Activated B cell treated with CpG ODN at 0.5 μM for 24 hours (primary cell): ENCODE measurements around the gene UBP1. TPM values are rescaled to one million over a fixed set of nuclear protein-coding genes. Genes with fewer than 3 reads are reported as not detected.
"Not testable (repeated sequence)": the region's sequence is repeated elsewhere in the genome, so short reads cannot be mapped to it uniquely, and the experiment has no call there.

ENCODE experiments used
- ATAC-seq: fragments of 200-7000 bp; cut with Tn5 transposase; one replicate; pipeline ENCODE4 v1.10.0; 2021; ENCODE audit warnings: low read depth, mild to moderate bottlenecking, moderate library complexity
- CTCF ChIA-PET: fragments of 350-600 bp; sonication (Branson Sonifier 250); formaldehyde crosslinking; loops from one replicate; lab custom pipeline; 2021; ENCODE audit warnings: antibody characterized with exemption; lab: Charles Lee
- POLR2A ChIA-PET: fragments of 350-600 bp; sonication (Branson Sonifier 250); formaldehyde crosslinking; loops from one replicate; lab custom pipeline; 2021; ENCODE audit warnings: antibody characterized with exemption; lab: Charles Lee
- DNase-seq: peaks from one replicate; pipeline ENCODE4 v3.0.0; 2022
- H3K27ac Mint-ChIP-seq: one replicate; pipeline ENCODE4 v1.8.0; 2020; ENCODE audit warnings: mixed read lengths
- H3K27me3 Mint-ChIP-seq: one replicate; pipeline ENCODE4 v1.8.0; 2021; ENCODE audit warnings: mixed read lengths
- H3K36me3 Mint-ChIP-seq: one replicate; pipeline ENCODE4 v1.8.0; 2021; ENCODE audit warnings: low read depth, mixed read lengths
- H3K4me1 Mint-ChIP-seq: one replicate; pipeline ENCODE4 v1.8.0; 2021; ENCODE audit warnings: mixed read lengths
- H3K4me3 Mint-ChIP-seq: one replicate; pipeline ENCODE4 v1.8.0; 2020; ENCODE audit warnings: mild to moderate bottlenecking, mixed read lengths
- H3K9me3 Mint-ChIP-seq: one replicate; pipeline ENCODE4 v1.8.0; 2020; ENCODE audit warnings: mixed read lengths
- CTCF ChIP-seq: fragments of 200-600 bp; IDR thresholded peaks from one replicate; pipeline ENCODE4 v1.8.0; 2022; ENCODE audit warnings: antibody characterized with exemption, mild to moderate bottlenecking
- intact Hi-C: fragments of 100-400 bp; cut with micrococcal nuclease; formaldehyde crosslinking; loops from one replicate; pipeline ENCODE4 v1.15.1; 2024
- total RNA-seq: library from RNA; stranded (reverse); gene quantifications from 2 replicates; pipeline ENCODE4 v1.2.3, GENCODE V29; 2022

The UBP1 gene
- total RNA-seq, 1 donor from 2014 or later: 68.6 TPM

- H3K27ac Mint-ChIP-seq: peak overlapping the region; percentile 56
- CTCF ChIA-PET: no interaction called here
- TF ChIP-seq CTCF: no peak
- no peak for ATAC-seq
- no peaks in the 10 kb centered on the region for H3K9me3 Mint-ChIP-seq
- POLR2A ChIA-PET: interaction anchor here (1.0 kb wide), 1 partner anchor 18 kb away, joined by 4 read pairs; no protein-coding TSS in a partner anchor
- no peak overlapping the region for H3K4me3 Mint-ChIP-seq
- intact Hi-C loops: loop anchor here (1.0 kb wide), 1 partner anchor 19 kb away; the partner anchor contains the start of gene UBP1
- H3K27me3 Mint-ChIP-seq: no peaks in the 10 kb centered on the region
- peaks cover 13% of the 10 kb centered on the region for H3K4me1 Mint-ChIP-seq
- H3K36me3 Mint-ChIP-seq: peaks cover 69% of the 10 kb centered on the region
- DNase-seq: no peak
Observed at GRCh38 chr3:33420966-33421365, 19.2 kb downstream of the UBP1 start.

- no peaks in the 10 kb centered on the region for H3K27me3 Mint-ChIP-seq
- no peak for TF ChIP-seq CTCF
- CTCF ChIA-PET: interaction anchor here (0.6 kb wide), 1 partner anchor 367 kb away, joined by 3 read pairs; no protein-coding TSS in a partner anchor
- peaks cover 73% of the 10 kb centered on the region for H3K36me3 Mint-ChIP-seq
- DNase-seq: no peak
- ATAC-seq: peak; percentile 28
- H3K9me3 Mint-ChIP-seq: no peaks in the 10 kb centered on the region
- intact Hi-C loops: loop anchor here (1.0 kb wide), 1 partner anchor 20 kb away; the partner anchor contains the start of gene UBP1
- H3K4me3 Mint-ChIP-seq: peak overlapping the region; percentile 9
- POLR2A ChIA-PET: interaction anchor here (0.7 to 1.8 kb wide), 3 partner anchors 19 to 122 kb away, joined by 6 to 13 read pairs (median 11); no protein-coding TSS in a partner anchor
- peak overlapping the region; percentile 71 for H3K27ac Mint-ChIP-seq
- H3K4me1 Mint-ChIP-seq: peaks cover 13% of the 10 kb centered on the region
Observed at GRCh38 chr3:33419948-33420347, 20.3 kb downstream of the UBP1 start.

GRCh38 chr3:33417066-33417673 lies 23.0 kb downstream of the UBP1 start:
- H3K27ac Mint-ChIP-seq: peak overlapping the region; percentile 6
- ChIA-PET POLR2A (interaction anchor here (0.5 kb wide), 1 partner anchor 11 kb away, joined by 3 read pairs; no protein-coding TSS in a partner anchor), CTCF (interaction anchor here (0.8 kb wide), 1 partner anchor 370 kb away, joined by 3 read pairs; no protein-coding TSS in a partner anchor)
- H3K27me3 Mint-ChIP-seq: no peaks in the 10 kb centered on the region
- no peaks in the 10 kb centered on the region for H3K9me3 Mint-ChIP-seq
- ATAC-seq: no peak
- no peak for DNase-seq
- H3K36me3 Mint-ChIP-seq: peaks cover 71% of the 10 kb centered on the region
- peaks cover 13% of the 10 kb centered on the region for H3K4me1 Mint-ChIP-seq
- intact Hi-C loops: no loop called here
- TF ChIP-seq CTCF: no peak
- no peak overlapping the region for H3K4me3 Mint-ChIP-seq

GRCh38 chr3:33410816-33411215 lies 29.4 kb downstream of the UBP1 start:
- DNase-seq, H3K9me3 Mint-ChIP-seq, POLR2A ChIA-PET, intact Hi-C loops, H3K4me3 Mint-ChIP-seq, H3K27me3 Mint-ChIP-seq, H3K4me1 Mint-ChIP-seq, H3K27ac Mint-ChIP-seq, ATAC-seq, CTCF ChIA-PET: not testable (repeated sequence)
- peaks cover 84% of the 10 kb centered on the region for H3K36me3 Mint-ChIP-seq

GRCh38 chr3:33403756-33404155 lies 36.4 kb downstream of the UBP1 start:
- Mint-ChIP-seq H3K9me3 (no peaks in the 10 kb centered on the region), H3K27me3 (no peaks in the 10 kb centered on the region), H3K4me3 (no peak overlapping the region), H3K36me3 (peaks cover 88% of the 10 kb centered on the region), H3K4me1 (no peaks in the 10 kb centered on the region), H3K27ac (no peak overlapping the region)
- ChIA-PET POLR2A (no interaction called here), CTCF (no interaction called here)
- no peak for DNase-seq
- ATAC-seq: no peak
- intact Hi-C loops: loop anchor here (10.0 kb wide), 1 partner anchor 381 kb away; no protein-coding TSS in a partner anchor
- no peak for TF ChIP-seq CTCF
